ENCODE results near the gene DOCK2. TPM values are rescaled to one million over a fixed set of nuclear protein-coding genes. Genes with fewer than 3 reads are reported as not detected.

DOCK2 gene
- polyA plus RNA-seq, 3 donors, result 57.5 to 178 (median 115) TPM

GRCh38 chr5:169871826-169872490 lies 234.9 kb downstream of the DOCK2 start:
- Histone ChIP-seq H3K4me1 (ENCODE audit: control insufficient read depth in 1 of 2, insufficient read depth in 2 of 2, low read length in 2 of 2) (peaks cover 55 to 63% of the 10 kb centered on the region in 2 donors), H2AFZ (ENCODE audit: insufficient read depth, low read depth, low read length, poor library complexity, severe bottlenecking) (no peak overlapping the region), H3K36me3 (replicated peaks in 1 of 2; ENCODE audit: control insufficient read depth in 1 of 2, insufficient read depth in 2 of 2, low read length in 2 of 2) (peaks cover 26 to 52% of the 10 kb centered on the region in 2 donors), H4K20me1 (ENCODE audit: insufficient read depth, low read length) (peaks cover 84% of the 10 kb centered on the region), H3K9me3 (replicated peaks in 1 of 2; ENCODE audit: control insufficient read depth in 1 of 2, insufficient read depth in 1 of 2, low read length in 2 of 2) (no peaks in the 10 kb centered on the region), H3K27ac (ENCODE audit: low read depth in 1 of 2, low read length in 2 of 2) (peak overlapping the region; percentile 14 to 87), H3K79me2 (ENCODE audit: insufficient read depth, low read length) (peaks cover 82% of the 10 kb centered on the region), H3K4me3 (replicated peaks in 1 of 3; ENCODE audit: low read depth in 2 of 3, low read length in 3 of 3) (no peak overlapping the region), H3K27me3 (ENCODE audit: control insufficient read depth in 2 of 2, insufficient read depth in 2 of 2, low read length in 2 of 2) (no peaks in the 10 kb centered on the region), H3K4me2 (replicated peaks; ENCODE audit: extremely low read depth, low read length, poor library complexity, severe bottlenecking) (no peak overlapping the region), H3K9ac (ENCODE audit: insufficient read depth, low read length, poor library complexity, severe bottlenecking) (no peak overlapping the region)
- no peaks in the 10 kb centered on the region for H3K9me3 Mint-ChIP-seq
- H3K27ac Mint-ChIP-seq, result peak overlapping the region in 4 of 7 donors; percentile 42 to 76 (median 48)
- DNase-seq, result no peak
- no peak for TF ChIP-seq CTCF (IDR thresholded peaks at IDR 0.05)
- H3K4me1 Mint-ChIP-seq, result peaks cover 81% of the 10 kb centered on the region
- whole genome bisulfite sequencing (ENCODE audit: insufficient coverage), result 93% methylated on average over 2 of the region's 5 CpGs
- intact Hi-C loops (cut with micrococcal nuclease), result no loop called here
- H3K36me3 Mint-ChIP-seq, result peaks cover 40 to 45% of the 10 kb centered on the region in 2 donors
- H3K4me3 Mint-ChIP-seq, result no peak overlapping the region
- H3K27me3 Mint-ChIP-seq (ENCODE audit: low read depth in 3 of 3), result peaks cover 0 to 1% (median 0%) of the 10 kb centered on the region in 3 donors

GRCh38 chr5:169873642-169874041 lies 236.6 kb downstream of the DOCK2 start:
- peak overlapping the region; percentile 80 to 87 for H3K27ac ChIP-seq (ENCODE audit: low read depth in 1 of 2, low read length in 2 of 2)
- H3K79me2 ChIP-seq (ENCODE audit: insufficient read depth, low read length), result peaks cover 83% of the 10 kb centered on the region
- H3K9ac ChIP-seq (ENCODE audit: insufficient read depth, low read length, poor library complexity, severe bottlenecking), result peak overlapping the region; percentile 24
- TF ChIP-seq CTCF (IDR thresholded peaks at IDR 0.05), result no peak
- H3K27me3 ChIP-seq (ENCODE audit: control insufficient read depth in 2 of 2, insufficient read depth in 2 of 2, low read length in 2 of 2), result no peaks in the 10 kb centered on the region
- H3K27ac Mint-ChIP-seq, result peak overlapping the region; percentile 87 to 95 (median 94)
- no peaks in the 10 kb centered on the region for H3K9me3 ChIP-seq (replicated peaks in 1 of 2; ENCODE audit: control insufficient read depth in 1 of 2, insufficient read depth in 1 of 2, low read length in 2 of 2)
- no peaks in the 10 kb centered on the region for H3K9me3 Mint-ChIP-seq
- peak overlapping the region; percentile 22 for H3K4me2 ChIP-seq (replicated peaks; ENCODE audit: extremely low read depth, low read length, poor library complexity, severe bottlenecking)
- peaks cover 92% of the 10 kb centered on the region for H3K4me1 Mint-ChIP-seq
- H3K4me3 Mint-ChIP-seq, result peak overlapping the region in 1 of 2 donors; percentile 22
- H3K4me1 ChIP-seq (ENCODE audit: control insufficient read depth in 1 of 2, insufficient read depth in 2 of 2, low read length in 2 of 2), result peaks cover 72 to 80% of the 10 kb centered on the region in 2 donors
- peak in 2 of 3 donors; percentile 14 to 52 for DNase-seq
- WGBS (ENCODE audit: insufficient coverage), result 0% methylated on average over 3 of the region's 5 CpGs
- peaks cover 0 to 1% (median 0%) of the 10 kb centered on the region in 3 donors for H3K27me3 Mint-ChIP-seq (ENCODE audit: low read depth in 3 of 3)
- peaks cover 30 to 39% of the 10 kb centered on the region in 2 donors for H3K36me3 Mint-ChIP-seq
- intact Hi-C loops (cut with micrococcal nuclease), result no loop called here
- no peak overlapping the region for H2AFZ ChIP-seq (ENCODE audit: insufficient read depth, low read depth, low read length, poor library complexity, severe bottlenecking)
- peak overlapping the region in 1 of 3 experiments; percentile 29 for H3K4me3 ChIP-seq (replicated peaks in 1 of 3; ENCODE audit: low read depth in 2 of 3, low read length in 3 of 3)
- peaks cover 12 to 35% of the 10 kb centered on the region in 2 donors for H3K36me3 ChIP-seq (replicated peaks in 1 of 2; ENCODE audit: control insufficient read depth in 1 of 2, insufficient read depth in 2 of 2, low read length in 2 of 2)
- H4K20me1 ChIP-seq (ENCODE audit: insufficient read depth, low read length), result peaks cover 69% of the 10 kb centered on the region

Data from CD14-positive monocyte (primary cell).